IMR-90 (cell line): ENCODE data around the gene ALDH1L2. TPM values are rescaled to one million over a fixed set of nuclear protein-coding genes. Genes with fewer than 3 reads are reported as not detected.

Experiments
- ATAC-seq: fragments of 200-7000 bp; cut with Tn5 transposase; 2 replicates; pipeline ENCODE4 v1.9.1; 2020; ENCODE audit warnings: low read depth, mild to moderate bottlenecking, moderate library complexity
- BruUV-seq: library from RNA; stranded (reverse); fragments of 400-500 nt; replicated peaks from 2 replicates; lab custom pipeline; 2021; lab: Mats Ljungman, UMichigan
- CTCF ChIA-PET: fragments of 300-600 bp; formaldehyde crosslinking; extraction: SDS; loops from one replicate; lab custom pipeline; 2021; ENCODE audit warnings: antibody characterized with exemption; lab: Yijun Ruan, JAX
- POLR2A ChIA-PET: fragments of 300-600 bp; sonication (Branson Sonifier 250); formaldehyde crosslinking; loops from one replicate; lab custom pipeline; 2022; ENCODE audit warnings: antibody characterized with exemption; ENCODE audit not compliant: unreplicated experiment; lab: Charles Lee
- DNase-seq: peaks from one replicate; pipeline ENCODE4 v3.0.0; 2013
- H2AFZ ChIP-seq: replicated peaks from 2 replicates; pipeline ENCODE3; 2013; ENCODE audit warnings: low read length, mild to moderate bottlenecking; ENCODE audit not compliant: poor library complexity
- H2AK5ac ChIP-seq: 2 replicates; pipeline ENCODE4 v1.6.1; 2013; ENCODE audit warnings: low read depth, low read length, inconsistent platforms
- H2AK9ac ChIP-seq: replicated peaks from 2 replicates; pipeline ENCODE3; 2013; ENCODE audit warnings: mild to moderate bottlenecking, low read depth, low read length, moderate library complexity; ENCODE audit not compliant: poor library complexity
- H2BK120ac ChIP-seq: 2 replicates; pipeline ENCODE4 v1.6.1; 2013; ENCODE audit warnings: low read depth, low read length, inconsistent platforms
- H2BK15ac ChIP-seq: 3 replicates; pipeline ENCODE4 v1.6.1; 2013; ENCODE audit warnings: low read depth, low read length, inconsistent platforms
- H2BK20ac ChIP-seq: 2 replicates; pipeline ENCODE4 v1.6.1; 2013; ENCODE audit warnings: low read depth, mild to moderate bottlenecking, inconsistent platforms, low read length, moderate library complexity
- H2BK5ac ChIP-seq: 2 replicates; pipeline ENCODE4 v1.6.1; 2013; ENCODE audit warnings: mild to moderate bottlenecking, low read depth, low read length, inconsistent platforms; ENCODE audit not compliant: poor library complexity, severe bottlenecking
- H3K14ac ChIP-seq: replicated peaks from 2 replicates; pipeline ENCODE4 v1.6.1; 2013; ENCODE audit warnings: low read depth, low read length, inconsistent platforms
- H3K18ac ChIP-seq: 2 replicates; pipeline ENCODE4 v1.6.1; 2013; ENCODE audit warnings: low read depth, low read length, control low read depth
- H3K23ac ChIP-seq: 2 replicates; pipeline ENCODE4 v1.6.1; 2013; ENCODE audit warnings: low read depth, low read length, inconsistent platforms
- H3K27ac ChIP-seq: 2 replicates; pipeline ENCODE4 v1.5.1; 2013; ENCODE audit warnings: mild to moderate bottlenecking, control low read depth, low read length; ENCODE audit not compliant: insufficient read depth
- H3K27me3 ChIP-seq: 2 replicates; pipeline ENCODE4 v1.6.1; 2013; ENCODE audit warnings: low read length; ENCODE audit not compliant: control insufficient read depth, insufficient read depth
- H3K36me3 ChIP-seq: 2 replicates; pipeline ENCODE4 v1.6.1; 2013; ENCODE audit warnings: low read length, mixed read lengths; ENCODE audit not compliant: control insufficient read depth, insufficient read depth
- H3K4ac ChIP-seq: 2 replicates; pipeline ENCODE4 v1.6.1; 2013; ENCODE audit warnings: low read depth, low read length, inconsistent platforms
- H3K4me1 ChIP-seq: 2 replicates; pipeline ENCODE4 v1.6.1; 2013; ENCODE audit warnings: low read length, mixed read lengths; ENCODE audit not compliant: control insufficient read depth, insufficient read depth
- H3K4me2 ChIP-seq: 2 replicates; pipeline ENCODE4 v1.6.1; 2013; ENCODE audit warnings: low read depth, mild to moderate bottlenecking, control low read depth, low read length, moderate library complexity
- H3K4me3 ChIP-seq: 2 replicates; pipeline ENCODE4 v1.5.1; 2013; ENCODE audit warnings: low read depth, mild to moderate bottlenecking, control low read depth, low read length, moderate library complexity; ENCODE audit not compliant: insufficient read depth
- H3K56ac ChIP-seq: 2 replicates; pipeline ENCODE4 v1.6.1; 2013; ENCODE audit warnings: low read length, inconsistent platforms; ENCODE audit not compliant: insufficient read depth; ENCODE audit errors: extremely low read depth
- H3K79me1 ChIP-seq, 2 experiments: 2 replicates each; pipeline ENCODE4 v1.6.1; 2013; ENCODE audit warnings: low read length in 2 of 2, inconsistent platforms in 1 of 2, low read depth in 1 of 2
- H3K9ac ChIP-seq: 2 replicates; pipeline ENCODE4 v1.6.1; 2013; ENCODE audit warnings: low read depth, low read length, control low read depth
- H3K9me1 ChIP-seq: 2 replicates; pipeline ENCODE4 v1.6.1; 2013; ENCODE audit warnings: low read length, inconsistent platforms; ENCODE audit not compliant: insufficient read depth
- H3K9me3 ChIP-seq: 2 replicates; pipeline ENCODE4 v1.6.1; 2013; ENCODE audit warnings: low read length; ENCODE audit not compliant: control insufficient read depth, insufficient read depth
- H4K20me1 ChIP-seq: 2 replicates; pipeline ENCODE4 v1.6.1; 2013; ENCODE audit warnings: low read length, inconsistent platforms; ENCODE audit not compliant: insufficient read depth
- H4K5ac ChIP-seq: 2 replicates; pipeline ENCODE4 v1.6.1; 2013; ENCODE audit warnings: mild to moderate bottlenecking, low read depth, low read length, control low read depth
- H4K8ac ChIP-seq, 2 experiments: 2 replicates each; pipeline ENCODE4 v1.6.1; 2013; ENCODE audit warnings: low read depth in 2 of 2, low read length in 2 of 2, control low read depth in 1 of 2, inconsistent platforms in 1 of 2
- H4K91ac ChIP-seq: 2 replicates; pipeline ENCODE4 v1.6.1; 2013; ENCODE audit warnings: low read depth, low read length, inconsistent platforms; ENCODE audit not compliant: insufficient read depth
- CEBPB ChIP-seq: IDR thresholded peaks from 2 replicates; pipeline ENCODE4 v1.6.1; 2012; ENCODE audit warnings: low read depth, low read length, improper control_type of control experiment
- CHD1 ChIP-seq: IDR thresholded peaks from 2 replicates; pipeline ENCODE4 v1.6.1; 2012; ENCODE audit warnings: low read depth, low read length, improper control_type of control experiment
- MAFK ChIP-seq: IDR thresholded peaks from 2 replicates; pipeline ENCODE4 v1.6.1; 2012; ENCODE audit warnings: low read depth, low read length, improper control_type of control experiment
- MXI1 ChIP-seq: IDR thresholded peaks from 2 replicates; pipeline ENCODE4 v1.6.1; 2012; ENCODE audit warnings: low read depth, mild to moderate bottlenecking, low read length, moderate library complexity, borderline replicate concordance
- NFE2L2 ChIP-seq: fragments of 150-350 bp; IDR thresholded peaks from 2 replicates; pipeline ENCODE4 v1.6.1; 2016; ENCODE audit warnings: low read depth, mild to moderate bottlenecking, low read length
- RAD21 ChIP-seq: IDR thresholded peaks from 2 replicates; pipeline ENCODE4 v1.6.1; 2012; ENCODE audit warnings: low read length, improper control_type of control experiment
- RCOR1 ChIP-seq: IDR thresholded peaks from 2 replicates; pipeline ENCODE4 v1.6.1; 2012; ENCODE audit warnings: mild to moderate bottlenecking, low read length, improper control_type of control experiment; ENCODE audit not compliant: insufficient replicate concordance
- SMC3 ChIP-seq: fragments of 150-350 bp; IDR thresholded peaks from 2 replicates; pipeline ENCODE4 v1.6.1; 2016; ENCODE audit warnings: low read depth, mild to moderate bottlenecking, antibody characterized with exemption, low read length, moderate library complexity
- WGBS, 2 experiments: methylation state at CpG; one replicate each; pipeline versions ENCODE4 v1.1.5 to v1.1.7; 2013; ENCODE audit warnings: missing lambda C conversion rate in 2 of 2; ENCODE audit not compliant: insufficient read length in 1 of 2; ENCODE audit errors: extremely low coverage in 2 of 2; 5-methylcytosine and 5-hydroxymethylcytosine counted together
- dilution Hi-C: fragments of 300-500 bp; cut with HindIII; formaldehyde crosslinking; loops from one replicate; pipeline ENCODE4 v1.14.3; 2018; ENCODE audit warnings: low sequenced_read_pairs; ENCODE audit not compliant: unreplicated experiment
- in situ Hi-C: fragments of 300-500 bp; cut with MboI; formaldehyde crosslinking; loops from 3 replicates; pipeline ENCODE4 v1.14.3; 2019; ENCODE audit warnings: low sequenced_read_pairs, inconsistent platforms, mixed read lengths
- intact Hi-C: fragments of 100-400 bp; cut with micrococcal nuclease; formaldehyde crosslinking; loops from 2 replicates; pipeline ENCODE4 v1.10.0; 2022
- polyA plus RNA-seq, 3 experiments: library from polyadenylated mRNA; depleted of rRNA; stranded (reverse); fragments of >200 nt; gene quantifications; 2 replicates each; pipeline ENCODE4 v1.2.3, GENCODE V29; 2012; ENCODE audit warnings: low replicate concordance in 1 of 3
- total RNA-seq: library from RNA; depleted of rRNA; stranded (reverse); fragments of >200 nt; gene quantifications from 2 replicates; pipeline ENCODE4 v1.2.3, GENCODE V29; 2012
- TF ChIP-seq, protein P1 (sequence below): fragments of 150-350 bp; IDR thresholded peaks from 2 replicates; pipeline ENCODE4 v1.6.1; 2016; ENCODE audit warnings: low read depth, mild to moderate bottlenecking, low read length, moderate library complexity, borderline replicate concordance

Gene ALDH1L2
- total and polyA plus RNA-seq, 2 of the 4 experiments (the other 2 are of a cell fraction), result 21.1 to 22.8 TPM

DNA sequence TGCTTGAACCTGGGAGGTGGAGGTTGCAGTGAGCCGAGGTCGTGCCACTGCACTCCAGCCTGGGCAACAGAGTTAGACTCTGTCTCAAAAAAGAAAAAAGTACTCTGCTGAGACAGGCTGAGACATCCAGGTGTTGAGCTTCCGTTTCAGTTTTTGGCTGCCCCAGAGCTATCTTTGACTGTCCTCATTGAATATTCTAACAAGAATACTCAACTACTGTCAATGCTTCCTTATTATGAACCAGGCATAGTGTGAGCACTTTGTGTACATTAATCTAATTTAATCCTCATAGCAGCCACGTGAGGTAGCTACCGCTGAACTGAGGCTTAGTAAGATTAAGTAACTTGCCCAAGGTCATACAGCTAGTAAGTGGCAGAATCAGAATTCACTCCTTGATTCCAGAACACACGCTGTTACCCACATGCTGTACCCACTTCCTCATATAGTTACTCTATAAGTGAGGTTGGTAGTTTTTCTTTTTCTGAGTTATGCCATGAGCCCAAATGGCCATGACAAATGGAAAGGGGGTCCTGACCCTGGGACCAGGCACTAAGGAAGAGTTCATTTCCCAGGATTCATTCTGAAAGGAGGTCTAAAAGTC, 11.3 kb downstream of the ALDH1L2 start:
- Histone ChIP-seq H3K9me3 (no peaks in the 10 kb centered on the region), H3K9me1 (peaks cover 9% of the 10 kb centered on the region; the same call in 1 of the 2 replicates), H3K4me3 (no peak overlapping the region), H3K14ac (no peak overlapping the region), H2AK5ac (no peak overlapping the region), H3K79me1 (peaks cover 6 to 43% of the 10 kb centered on the region in 2 experiments; a peak in 3 of 4 replicates), H3K27ac (no peak overlapping the region), H4K91ac (no peak overlapping the region), H4K8ac (no peak overlapping the region), H3K18ac (no peak overlapping the region), H2BK5ac (no peak overlapping the region), H3K4ac (no peak overlapping the region), H3K9ac (no peak overlapping the region), H3K36me3 (peaks cover 21% of the 10 kb centered on the region), H2AK9ac (no peak overlapping the region), H2AFZ (no peak overlapping the region), H3K4me1 (peaks cover 3% of the 10 kb centered on the region), H3K4me2 (no peak overlapping the region), H3K23ac (no peak overlapping the region), H4K20me1 (peaks cover 8% of the 10 kb centered on the region; the same call in 1 of the 2 replicates), H4K5ac (no peak overlapping the region), H2BK20ac (no peak overlapping the region), H3K56ac (no peak overlapping the region), H2BK120ac (no peak overlapping the region), H2BK15ac (no peak overlapping the region), H3K27me3 (no peaks in the 10 kb centered on the region)
- dilution Hi-C loops, result no loop called here
- WGBS, 2 experiments, result no CpG with 5 or more reads among the region's 6 CpGs
- ATAC-seq, result no peak
- TF ChIP-seq SMC3 (no peak), MXI1 (no peak), RAD21 (no peak), NFE2L2 (no peak), MAFK (no peak), CEBPB (no peak), CHD1 (no peak), RCOR1 (no peak)
- TF ChIP-seq, protein P1, sequence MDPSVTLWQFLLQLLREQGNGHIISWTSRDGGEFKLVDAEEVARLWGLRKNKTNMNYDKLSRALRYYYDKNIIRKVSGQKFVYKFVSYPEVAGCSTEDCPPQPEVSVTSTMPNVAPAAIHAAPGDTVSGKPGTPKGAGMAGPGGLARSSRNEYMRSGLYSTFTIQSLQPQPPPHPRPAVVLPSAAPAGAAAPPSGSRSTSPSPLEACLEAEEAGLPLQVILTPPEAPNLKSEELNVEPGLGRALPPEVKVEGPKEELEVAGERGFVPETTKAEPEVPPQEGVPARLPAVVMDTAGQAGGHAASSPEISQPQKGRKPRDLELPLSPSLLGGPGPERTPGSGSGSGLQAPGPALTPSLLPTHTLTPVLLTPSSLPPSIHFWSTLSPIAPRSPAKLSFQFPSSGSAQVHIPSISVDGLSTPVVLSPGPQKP, result no peak
- intact Hi-C loops, result no loop called here
- BruUV-seq, result no TSS peak
- DNase-seq, result no peak
- in situ Hi-C loops, result loop anchor here (25.0 kb wide), 1 partner anchor 886 kb away; no protein-coding TSS in a partner anchor
- POLR2A ChIA-PET, result no interaction called here
- CTCF ChIA-PET, result no interaction called here
